B cell (primary cell): ENCODE data around the gene SLFN11. TPM values are rescaled to one million over a fixed set of nuclear protein-coding genes. Genes with fewer than 3 reads are reported as not detected.

Experiments
- ATAC-seq: fragments of 200-7000 bp; cut with Tn5 transposase; one replicate; pipeline ENCODE4 v1.10.0; 2021; ENCODE audit warnings: low read depth, mild to moderate bottlenecking, moderate number of reproducible peaks, moderate library complexity
- CTCF ChIA-PET: fragments of 350-600 bp; sonication (Branson Sonifier 250); formaldehyde crosslinking; loops from one replicate; lab custom pipeline; 2021; ENCODE audit warnings: antibody characterized with exemption, inconsistent platforms; lab: Charles Lee
- POLR2A ChIA-PET: fragments of 350-600 bp; sonication (Branson Sonifier 250); formaldehyde crosslinking; loops from one replicate; lab custom pipeline; 2021; ENCODE audit warnings: antibody characterized with exemption; lab: Charles Lee
- DNase-seq: peaks from one replicate; pipeline ENCODE4 v3.0.0; 2013
- H2AFZ ChIP-seq: 2 replicates; pipeline ENCODE4 v1.6.1; 2012; ENCODE audit warnings: mild to moderate bottlenecking, low read depth, low read length; ENCODE audit not compliant: insufficient read depth, poor library complexity, severe bottlenecking
- H3K27ac ChIP-seq, 2 donors: 1 replicate in 1 of 2; 2 replicates in 1 of 2; pipeline ENCODE4 v1.5.1; 2012 to 2013; ENCODE audit warnings: low read length in 2 of 2, mild to moderate bottlenecking in 2 of 2, moderate library complexity in 1 of 2
- H3K27me3 ChIP-seq, 4 experiments: fragments of 200-600 bp in 1 of 4; sonication (generic) in 1 of 4; replicated peaks in 1 of 4; 1 replicate in 2 of 4; 2 replicates in 2 of 4; pipeline versions ENCODE4 v1.6.1 to v1.7.0; 2013 to 2016; ENCODE audit warnings: low read length in 3 of 4, mild to moderate bottlenecking in 2 of 4, mixed read lengths in 1 of 4, moderate library complexity in 1 of 4; ENCODE audit not compliant: insufficient read depth in 4 of 4, control insufficient read depth in 3 of 4; ENCODE audit errors: control extremely low read depth in 1 of 4
- H3K36me3 ChIP-seq, 2 experiments: replicated peaks in 1 of 2; 1 replicate in 1 of 2; 2 replicates in 1 of 2; pipeline versions ENCODE4 v1.6.1 to v1.7.1; 2013; ENCODE audit warnings: low read length in 1 of 2; ENCODE audit not compliant: insufficient read depth in 2 of 2, control insufficient read depth in 1 of 2; ENCODE audit errors: control extremely low read depth in 1 of 2, extremely low read depth in 1 of 2
- H3K4me1 ChIP-seq, 2 donors: fragments of 200-600 bp in 1 of 2; sonication (generic) in 1 of 2; 1 replicate in 1 of 2; 2 replicates in 1 of 2; pipeline versions ENCODE4 v1.5.1 to v1.6.1; 2013 to 2017; ENCODE audit warnings: low read length in 2 of 2; ENCODE audit not compliant: control insufficient read depth in 2 of 2, insufficient read depth in 2 of 2
- H3K4me2 ChIP-seq: replicated peaks from 2 replicates; pipeline ENCODE3; 2012; ENCODE audit warnings: mild to moderate bottlenecking, low read depth, low read length; ENCODE audit not compliant: poor library complexity, severe bottlenecking
- H3K4me3 ChIP-seq, 5 experiments: fragments of 200-600 bp in 1 of 5; sonication (generic) in 1 of 5; 1 replicate in 3 of 5; 2 replicates in 2 of 5; pipeline versions ENCODE4 v1.5.1 to v1.7.0; 2011 to 2016; ENCODE audit warnings: low read length in 4 of 5, mild to moderate bottlenecking in 4 of 5, low read depth in 2 of 5, control low read depth in 1 of 5, moderate library complexity in 1 of 5; ENCODE audit not compliant: insufficient read depth in 1 of 5; ENCODE audit errors: control extremely low read depth in 1 of 5, extremely low read depth in 1 of 5
- H3K79me2 ChIP-seq: fragments of 200-600 bp; sonication (generic); one replicate; pipeline ENCODE4 v1.6.0; 2016; ENCODE audit warnings: low read length; ENCODE audit not compliant: control insufficient read depth, insufficient read depth
- H3K9ac ChIP-seq: fragments of 200-600 bp; sonication (generic); 2 replicates; pipeline ENCODE4 v1.6.1; 2017; ENCODE audit warnings: mild to moderate bottlenecking, low read length, moderate library complexity
- H3K9me3 ChIP-seq, 3 donors: one replicate each; pipeline versions ENCODE4 v1.6.1 to v1.7.1; 2013; ENCODE audit warnings: low read length in 2 of 3; ENCODE audit not compliant: control insufficient read depth in 2 of 3, insufficient read depth in 1 of 3; ENCODE audit errors: control extremely low read depth in 1 of 3
- H4K20me1 ChIP-seq: 2 replicates; pipeline ENCODE4 v1.6.0; 2012; ENCODE audit warnings: mild to moderate bottlenecking, low read length; ENCODE audit not compliant: insufficient read depth, control insufficient read depth, poor library complexity, severe bottlenecking
- H3K27ac Mint-ChIP-seq: one replicate; pipeline ENCODE4 v1.8.0; 2021; ENCODE audit warnings: mixed read lengths
- H3K27me3 Mint-ChIP-seq: one replicate; pipeline ENCODE4 v1.8.0; 2021; ENCODE audit warnings: mixed read lengths
- H3K4me1 Mint-ChIP-seq: one replicate; pipeline ENCODE4 v1.8.0; 2021; ENCODE audit warnings: mixed read lengths
- H3K4me3 Mint-ChIP-seq: one replicate; pipeline ENCODE4 v1.8.0; 2021; ENCODE audit warnings: mixed read lengths
- H3K9me3 Mint-ChIP-seq: one replicate; pipeline ENCODE4 v1.8.0; 2022; ENCODE audit warnings: mixed read lengths; ENCODE audit not compliant: insufficient read depth
- CTCF ChIP-seq: fragments of 200-600 bp; IDR thresholded peaks from one replicate; pipeline ENCODE4 v1.8.0; 2022; ENCODE audit warnings: antibody characterized with exemption, mild to moderate bottlenecking
- EZH2 ChIP-seq: IDR thresholded peaks from 2 replicates; pipeline ENCODE4 v1.6.1; 2012; ENCODE audit warnings: borderline replicate concordance, low read depth, mild to moderate bottlenecking, moderate library complexity, low read length; ENCODE audit not compliant: insufficient read depth, poor library complexity, severe bottlenecking
- WGBS: methylation state at CpG from one replicate; pipeline ENCODE4 v1.1.5; 2013; ENCODE audit warnings: missing lambda C conversion rate; ENCODE audit not compliant: insufficient coverage; 5-methylcytosine and 5-hydroxymethylcytosine counted together
- intact Hi-C: fragments of 100-400 bp; cut with micrococcal nuclease; formaldehyde crosslinking; loops from one replicate; pipeline ENCODE4 v1.10.0; 2022
- polyA plus RNA-seq: library from polyadenylated mRNA; depleted of rRNA; stranded (reverse); fragments of >200 nt; gene quantifications from 2 replicates; pipeline ENCODE4 v1.2.3, GENCODE V29; 2012
- total RNA-seq, 2 donors: library from RNA; stranded (reverse); fragments of 120-200 nt in 1 of 2; gene quantifications; 1 replicate in 1 of 2; 2 replicates in 1 of 2; pipeline versions ENCODE4 v1.2.3 to v1.2.4, GENCODE V29; 2013 to 2022

The SLFN11 gene
- total and polyA plus RNA-seq, 2 donors (not counting 1 experiment from before 2014, with no cell fraction given), result 11.3 to 48.1 TPM

DNA sequence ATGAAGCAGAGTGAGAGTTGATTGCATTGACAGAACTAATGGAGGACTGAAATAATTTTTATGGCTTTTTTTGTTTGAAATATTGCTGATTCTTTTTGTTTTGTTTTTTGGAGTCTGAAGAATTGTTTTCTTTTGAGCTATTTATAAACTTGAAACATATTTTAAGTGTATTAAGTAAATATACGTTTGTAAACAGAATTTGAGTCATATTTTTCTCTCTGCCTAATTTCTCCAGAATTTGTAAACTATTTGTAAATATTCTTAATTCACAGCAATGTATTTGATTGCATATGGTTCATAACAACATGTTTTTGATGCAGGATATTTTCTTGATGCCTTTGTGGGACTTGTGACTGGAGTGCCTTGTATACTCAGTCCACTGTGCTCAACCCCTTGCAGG is 50.7 kb downstream of the SLFN11 start:
- ChIA-PET CTCF (interaction anchor here (0.7 kb wide), 1 partner anchor 217 kb away, joined by 3 read pairs; no protein-coding TSS in a partner anchor), POLR2A (no interaction called here)
- Histone ChIP-seq H3K36me3 (no peaks in the 10 kb centered on the region), H3K9me3 (peaks cover 0 to 9% (median 0%) of the 10 kb centered on the region in 3 donors), H2AFZ (no peak overlapping the region), H3K4me3 (no peak overlapping the region), H3K79me2 (no peaks in the 10 kb centered on the region), H3K4me2 (no peak overlapping the region), H3K4me1 (no peaks in the 10 kb centered on the region), H3K27ac (no peak overlapping the region), H3K9ac (no peak overlapping the region), H4K20me1 (no peaks in the 10 kb centered on the region), H3K27me3 (no peaks in the 10 kb centered on the region)
- Mint-ChIP-seq H3K4me1 (no peaks in the 10 kb centered on the region), H3K27me3 (no peaks in the 10 kb centered on the region), H3K27ac (no peak overlapping the region), H3K9me3 (peaks cover 8% of the 10 kb centered on the region), H3K4me3 (no peak overlapping the region)
- no peak for DNase-seq
- intact Hi-C loops, result no loop called here
- no CpG with 5 or more reads among the region's 1 CpG for WGBS
- no peak for TF ChIP-seq CTCF
- no peak for TF ChIP-seq EZH2
- ATAC-seq, result no peak

- Mint-ChIP-seq H3K4me1 (peaks cover 18% of the 10 kb centered on the region), H3K27me3 (no peaks in the 10 kb centered on the region), H3K9me3 (no peaks in the 10 kb centered on the region), H3K27ac (no peak overlapping the region), H3K4me3 (no peak overlapping the region)
- no peak overlapping the region for H3K27ac ChIP-seq
- ATAC-seq (no peak), DNase-seq (no peak)
- no peak for TF ChIP-seq EZH2
- no peak for TF ChIP-seq CTCF
- H4K20me1 ChIP-seq, result no peaks in the 10 kb centered on the region
- CTCF ChIA-PET, result interaction anchor here (1.6 to 7.0 kb wide), 2 partner anchors 17 to 221 kb away, joined by 3 to 360 read pairs; partner anchors contain the start of gene SLFN12L
- no CpG with 5 or more reads among the region's 2 CpGs for WGBS
- no peak overlapping the region for H3K4me3 ChIP-seq
- H3K79me2 ChIP-seq, result no peaks in the 10 kb centered on the region
- POLR2A ChIA-PET, result no interaction called here
- intact Hi-C loops, result no loop called here
- no peak overlapping the region for H3K9ac ChIP-seq
- H2AFZ ChIP-seq, result no peak overlapping the region
- no peak overlapping the region for H3K4me2 ChIP-seq
- H3K36me3 ChIP-seq, result no peaks in the 10 kb centered on the region
- no peaks in the 10 kb centered on the region for H3K9me3 ChIP-seq
- H3K4me1 ChIP-seq, result peaks cover 8 to 17% of the 10 kb centered on the region in 2 donors
- H3K27me3 ChIP-seq, result peaks cover 0 to 4% (median 0%) of the 10 kb centered on the region in 4 experiments
Observed at GRCh38 chr17:35315971-35316370, 57.5 kb downstream of the SLFN11 start.
